Sciatic nerve (tissue), 2 donors: ENCODE measurements around the gene EPM2A. TPM values are rescaled to one million over a fixed set of nuclear protein-coding genes. Genes with fewer than 3 reads are reported as not detected.

Experiments
- ATAC-seq: fragments of 200-7000 bp; cut with Tn5 transposase; one replicate; pipeline ENCODE4 v1.9.1; 2020; ENCODE audit warnings: mild to moderate bottlenecking, moderate library complexity
- DNase-seq: peaks from one replicate; pipeline ENCODE4 v3.0.0-alpha.2; 2020; ENCODE audit warnings: low spot score
- intact Hi-C: fragments of 100-400 bp; cut with DNase I; formaldehyde crosslinking; loops from one replicate; pipeline ENCODE4 v1.14.2; 2022
- total RNA-seq: library from RNA; stranded (reverse); fragmentation: NEBNext Ultra II Directional; extraction: Animal tissue kit (Norgen Biotek cat#: 25700); gene quantifications from one replicate; pipeline ENCODE4 v1.2.1, GENCODE V29; 2021
- donor health status: DM: no; HTN: no; CAD: no.
- donor health status: DM: no; HTN: no; CAD: no.

The EPM2A gene
- total RNA-seq, 1 donor from 2014 or later, result 19.5 TPM

DNA sequence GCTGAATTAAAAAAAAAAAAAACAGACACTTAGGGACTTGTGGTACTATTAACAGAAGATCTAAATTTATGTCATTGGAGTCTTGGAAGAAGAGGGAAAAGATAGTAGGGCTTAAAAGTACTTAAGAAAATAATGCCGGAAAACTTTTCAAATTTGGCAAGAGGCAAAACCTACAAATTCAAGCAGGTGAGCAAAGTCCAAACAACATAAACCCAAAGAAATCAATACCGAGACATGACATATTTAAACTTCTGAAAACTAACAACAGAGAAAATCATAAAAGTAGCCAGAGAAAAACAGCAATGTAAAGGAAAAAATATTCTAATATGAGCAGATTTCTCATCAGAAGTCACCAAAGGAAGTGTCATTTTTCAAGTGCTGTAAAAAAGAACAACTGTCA lies 44.4 kb downstream of the EPM2A start:
- DNase-seq (no peak), ATAC-seq (no peak)
- intact Hi-C loops, result no loop called here

DNA sequence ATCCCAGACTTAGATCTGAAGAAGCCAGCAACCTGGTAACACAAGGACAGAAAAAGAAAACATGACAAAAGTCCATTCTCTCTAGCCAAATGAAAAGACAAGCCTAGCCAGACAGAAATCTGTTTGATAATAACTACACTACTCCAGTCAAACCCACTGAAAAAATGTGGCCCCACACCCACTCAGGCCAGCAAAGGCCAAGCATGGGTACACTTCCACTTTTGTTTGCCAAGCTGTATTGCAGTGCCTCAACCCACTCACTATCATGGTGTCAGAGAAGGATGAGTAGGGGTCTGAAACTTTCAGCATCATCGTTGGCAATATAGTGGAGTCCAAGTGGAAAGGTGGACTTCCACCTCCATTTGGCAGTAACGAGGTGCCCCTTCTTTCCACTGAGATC lies 45.8 kb downstream of the EPM2A start:
- no peak for ATAC-seq
- DNase-seq, result no peak
- intact Hi-C loops, result no loop called here

DNA sequence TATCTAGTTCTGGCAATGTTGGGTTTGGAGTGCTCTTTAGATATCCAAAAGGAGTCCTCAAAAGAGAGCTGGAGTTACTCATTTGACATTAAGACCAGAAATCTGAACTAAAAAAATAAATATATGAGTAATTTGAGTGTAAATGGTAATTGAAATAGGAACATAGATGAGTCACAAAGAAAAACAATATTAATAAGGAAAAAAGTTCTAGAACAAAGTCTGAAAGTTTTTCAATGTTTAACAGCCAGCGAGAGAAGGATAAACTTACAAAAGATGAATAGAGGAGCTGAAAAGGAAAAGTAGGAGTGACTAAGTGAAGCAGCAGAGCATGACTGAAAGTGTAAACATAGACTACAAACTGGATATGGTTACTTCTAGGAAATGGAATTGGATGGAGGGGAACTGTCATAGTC lies 46.8 kb downstream of the EPM2A start:
- ATAC-seq (no peak), DNase-seq (no peak)
- intact Hi-C loops, result no loop called here

DNA sequence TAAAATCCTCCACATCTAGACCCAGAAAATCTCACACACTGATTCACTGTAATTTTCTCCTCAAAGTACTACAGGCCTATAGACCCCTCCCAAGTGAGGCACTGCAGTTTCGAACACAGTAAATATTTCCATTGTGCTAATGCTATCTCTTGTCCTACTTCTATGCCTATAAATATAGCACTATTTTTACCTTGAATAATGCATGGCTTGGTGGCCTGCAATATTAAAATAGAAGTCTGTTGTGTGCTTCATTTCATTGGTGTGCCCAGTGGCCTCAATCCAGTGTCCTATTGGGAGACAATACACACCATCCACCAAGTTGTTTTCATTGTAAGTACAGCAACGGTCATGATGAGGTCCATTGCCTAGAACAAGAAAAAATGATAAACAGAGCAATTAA lies 49.4 kb downstream of the EPM2A start:
- intact Hi-C loops, result no loop called here
- ATAC-seq, result no peak
- no peak for DNase-seq

DNA sequence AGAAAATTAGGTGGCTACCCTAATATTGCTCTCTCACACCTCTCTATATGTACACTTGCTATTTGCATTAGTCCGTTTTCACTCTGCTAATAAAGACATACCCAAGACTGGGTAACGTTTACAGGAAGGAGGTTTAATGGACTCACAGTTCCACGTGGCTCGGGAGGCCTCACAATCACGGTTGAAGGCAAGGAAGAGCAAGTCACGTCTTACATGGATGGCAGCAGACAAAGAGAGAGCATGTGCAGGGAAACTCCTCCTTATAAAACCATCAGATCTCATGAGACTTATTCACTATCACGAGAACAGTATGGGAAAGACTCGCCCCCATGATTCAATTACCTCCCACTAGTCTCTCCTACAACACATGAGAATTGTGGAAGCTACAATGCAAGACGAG lies 53.4 kb downstream of the EPM2A start:
- ATAC-seq (no peak), DNase-seq (no peak)
- intact Hi-C loops, result no loop called here

DNA sequence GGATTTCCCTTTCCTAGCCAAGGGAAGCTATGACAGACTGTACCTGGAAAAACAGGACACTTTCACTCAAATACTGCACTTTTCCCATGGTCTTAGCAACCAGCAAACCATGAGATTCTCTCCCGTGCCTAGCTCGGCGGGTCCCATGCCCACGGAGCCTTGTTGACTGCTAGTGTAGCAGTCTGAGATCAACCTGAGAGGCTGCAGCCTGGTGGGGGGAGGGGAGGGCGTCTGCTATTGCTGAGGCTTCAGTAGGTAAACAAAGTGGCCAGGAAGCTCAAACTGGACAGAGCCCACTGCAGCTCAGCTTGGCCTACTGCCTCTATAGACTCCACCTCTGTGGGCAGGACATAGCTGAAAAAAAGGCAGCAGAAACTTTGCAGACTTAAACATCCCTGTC lies 61.8 kb downstream of the EPM2A start:
- intact Hi-C loops, result no loop called here
- DNase-seq (no peak), ATAC-seq (no peak)

DNA sequence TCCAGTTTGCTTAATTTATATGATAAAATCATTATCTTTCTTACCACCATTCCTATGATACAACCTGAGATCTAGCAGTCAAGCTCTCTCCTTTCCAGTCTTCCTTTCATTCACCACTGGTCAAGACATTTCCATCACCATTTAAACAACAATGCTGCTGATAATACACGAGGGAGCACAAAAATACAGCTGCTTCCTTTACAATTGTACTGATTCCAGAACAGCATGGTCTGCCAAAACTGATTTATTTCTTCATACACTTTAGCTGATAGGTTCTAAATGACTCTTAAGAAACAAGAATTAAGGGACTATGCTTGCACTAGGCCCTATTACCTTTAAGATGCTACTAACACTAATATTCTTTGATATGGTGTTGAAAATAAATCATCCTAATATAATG lies 65.0 kb downstream of the EPM2A start:
- ATAC-seq (no peak), DNase-seq (no peak)
- intact Hi-C loops, result no loop called here

DNA sequence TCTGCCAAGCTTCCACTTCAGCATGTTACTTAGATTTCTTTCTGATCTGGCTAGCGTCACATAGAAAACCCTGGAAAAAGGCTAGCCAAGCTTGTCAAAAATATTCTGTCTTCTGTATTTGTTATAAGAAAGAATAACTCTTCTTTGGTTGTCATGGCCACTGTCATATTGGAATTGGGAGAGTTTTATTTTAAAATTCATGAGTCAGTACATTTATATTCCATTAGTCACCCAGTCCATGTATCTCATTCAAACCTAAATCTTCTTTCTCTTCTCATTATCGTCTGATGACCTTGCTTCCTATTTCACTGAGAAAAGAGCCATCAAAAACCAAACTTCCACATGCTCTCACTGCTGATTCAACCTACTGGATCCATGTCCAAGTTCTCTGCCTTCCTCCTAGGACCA lies 65.7 kb downstream of the EPM2A start:
- no peak for DNase-seq
- intact Hi-C loops, result no loop called here
- no peak for ATAC-seq

DNA sequence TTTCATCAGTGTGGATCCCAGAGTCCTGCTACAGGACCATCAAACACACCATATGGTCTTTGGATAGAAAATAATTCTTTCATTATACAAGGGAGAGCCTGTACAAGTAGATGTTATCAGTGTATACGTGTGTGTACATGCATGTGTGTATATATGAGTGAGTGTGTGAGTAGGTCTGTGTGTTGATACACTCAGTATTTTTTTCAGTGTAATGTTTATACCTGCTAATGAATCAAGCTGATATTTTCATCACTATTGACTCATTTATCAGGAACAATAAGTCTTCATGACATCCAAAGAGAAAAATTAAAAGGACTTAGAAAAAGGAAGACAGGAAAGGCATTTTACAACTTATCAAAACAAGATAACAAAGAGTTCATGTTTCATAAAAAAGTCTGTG lies 66.5 kb downstream of the EPM2A start:
- ATAC-seq (no peak), DNase-seq (no peak)
- intact Hi-C loops, result no loop called here

DNA sequence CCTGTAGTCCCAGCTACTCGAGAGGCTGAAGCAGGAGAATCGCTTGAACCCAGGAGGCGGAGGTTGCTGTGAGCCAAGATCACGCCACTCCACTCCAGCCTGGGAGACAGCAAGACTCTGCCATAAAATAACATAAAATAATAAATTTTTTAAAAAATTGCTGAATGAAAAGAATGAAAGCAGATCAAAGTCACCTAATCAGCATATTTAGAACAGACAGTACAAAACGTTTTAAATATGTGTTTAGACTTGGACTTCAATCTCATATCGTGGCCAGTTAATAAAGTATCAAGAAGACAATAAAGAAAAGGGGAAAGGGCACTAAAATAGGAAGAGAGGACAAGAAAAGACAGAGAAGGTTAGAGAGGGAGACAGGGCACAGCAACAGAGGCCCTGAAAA lies 74.6 kb downstream of the EPM2A start:
- DNase-seq (no peak), ATAC-seq (no peak)
- intact Hi-C loops, result no loop called here

DNA sequence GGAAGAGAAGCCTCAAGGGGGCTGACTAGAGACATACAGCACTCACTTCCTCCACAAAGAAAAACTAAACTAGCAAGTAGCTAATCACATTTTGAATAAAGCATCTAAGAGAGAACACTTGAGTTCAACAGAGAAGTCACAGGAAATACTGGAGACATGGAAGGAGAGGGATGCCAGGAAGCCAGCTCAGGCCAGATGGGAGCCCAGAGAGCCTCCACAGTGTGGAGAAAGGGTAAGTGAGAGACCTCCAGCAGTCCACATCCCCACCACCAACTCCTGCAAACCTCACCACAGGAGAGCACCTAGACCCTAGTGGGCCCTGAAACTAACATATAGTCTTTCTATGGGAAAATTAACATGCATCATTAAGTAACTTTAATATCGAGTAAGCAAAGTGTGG lies 79.2 kb downstream of the EPM2A start:
- ATAC-seq, result no peak
- DNase-seq, result no peak
- intact Hi-C loops, result no loop called here

DNA sequence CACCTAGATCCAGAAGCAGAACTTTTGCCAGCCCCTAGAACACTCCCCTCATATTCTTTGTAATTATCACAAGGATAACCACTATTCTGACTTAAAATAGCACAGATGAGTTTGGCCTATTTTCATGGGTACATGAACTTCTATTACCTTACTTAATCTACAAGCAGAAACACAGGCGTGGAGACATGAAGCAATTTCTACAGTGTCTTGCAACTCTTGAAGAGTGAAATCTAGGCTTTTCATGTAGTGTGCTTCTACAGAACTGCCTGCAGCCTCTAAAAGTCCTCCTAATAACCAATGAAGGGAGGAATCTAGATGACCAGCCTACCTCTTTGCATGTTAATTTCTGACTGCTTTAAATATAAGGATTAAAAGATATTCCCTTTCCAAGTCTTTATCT lies 82.7 kb downstream of the EPM2A start:
- ATAC-seq (no peak), DNase-seq (no peak)
- intact Hi-C loops, result no loop called here

DNA sequence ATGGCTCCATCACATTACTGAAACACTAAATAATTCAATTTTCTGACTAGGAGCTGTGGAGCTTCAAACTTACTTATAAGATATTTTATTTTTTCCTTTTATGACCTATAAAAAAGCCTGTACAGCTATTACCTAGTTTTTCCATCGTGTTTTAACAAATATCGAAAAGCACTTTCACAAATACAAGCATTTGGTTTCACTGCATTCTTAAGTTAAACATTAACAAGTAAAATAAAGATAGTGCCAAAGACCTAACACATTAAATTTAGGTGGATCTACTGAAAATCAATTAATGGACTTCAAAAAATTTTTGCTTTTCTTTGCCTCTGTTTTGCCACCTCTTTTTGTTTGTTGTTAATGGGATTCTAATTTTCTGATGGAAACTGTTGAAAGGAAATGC lies 83.3 kb downstream of the EPM2A start:
- intact Hi-C loops, result no loop called here
- no peak for ATAC-seq
- no peak for DNase-seq

DNA sequence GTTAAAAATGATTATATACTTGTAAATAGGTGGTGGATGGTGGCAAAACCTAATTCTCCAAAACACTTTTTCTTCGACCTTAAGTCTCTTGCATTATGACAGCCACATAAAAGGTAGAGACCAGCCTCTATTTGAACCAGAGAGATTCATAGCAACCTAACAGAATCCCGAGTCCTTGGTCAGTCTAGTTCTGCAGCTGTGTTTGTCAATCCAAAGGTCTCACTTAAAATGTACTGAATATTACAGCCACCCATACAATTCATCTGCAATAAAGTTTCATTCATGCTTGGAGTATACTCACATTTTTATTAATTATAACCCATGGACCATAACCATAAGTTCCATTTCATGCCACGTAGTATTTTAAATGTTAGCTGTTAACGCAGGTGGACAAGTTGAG lies 87.2 kb downstream of the EPM2A start:
- intact Hi-C loops, result no loop called here
- ATAC-seq (no peak), DNase-seq (no peak)

DNA sequence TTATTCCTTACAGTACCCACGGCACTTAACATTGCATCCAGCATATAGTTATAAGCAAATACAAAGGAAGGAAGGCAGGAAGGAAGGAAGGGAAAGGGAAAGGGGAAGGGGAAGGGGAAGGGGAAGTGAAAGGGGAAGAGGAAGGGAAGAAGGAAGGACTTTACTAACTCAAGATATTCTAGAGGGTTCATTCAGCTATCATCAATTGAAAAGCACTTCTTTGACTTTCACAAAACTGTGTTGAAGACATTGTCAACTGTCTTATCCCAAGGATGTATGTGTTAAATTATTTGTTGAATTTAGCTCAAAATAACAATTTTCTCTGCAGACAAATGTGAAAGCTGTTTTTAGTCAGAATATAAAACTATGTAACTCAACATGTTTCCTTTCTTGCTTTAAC lies 87.7 kb downstream of the EPM2A start:
- no peak for DNase-seq
- no peak for ATAC-seq
- intact Hi-C loops, result no loop called here

DNA sequence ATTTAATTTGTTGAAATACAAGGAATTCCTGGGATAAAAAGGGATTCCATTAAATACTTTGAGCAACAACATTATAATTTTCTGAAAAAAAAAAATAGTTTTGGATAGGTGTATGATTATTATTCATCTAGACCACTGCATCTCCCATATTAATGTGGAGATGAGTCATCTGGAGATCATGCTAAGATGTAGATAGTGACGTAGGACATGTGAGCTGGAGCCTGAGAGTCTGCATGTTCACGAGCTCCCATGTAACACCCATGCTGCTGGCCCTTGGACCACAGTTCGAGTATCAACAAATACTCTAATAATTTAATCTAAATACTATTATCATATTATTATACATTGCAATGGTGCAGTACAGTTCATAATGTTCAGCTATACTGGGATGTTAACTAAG lies 91.6 kb downstream of the EPM2A start:
- no peak for ATAC-seq
- DNase-seq, result no peak
- intact Hi-C loops, result no loop called here

DNA sequence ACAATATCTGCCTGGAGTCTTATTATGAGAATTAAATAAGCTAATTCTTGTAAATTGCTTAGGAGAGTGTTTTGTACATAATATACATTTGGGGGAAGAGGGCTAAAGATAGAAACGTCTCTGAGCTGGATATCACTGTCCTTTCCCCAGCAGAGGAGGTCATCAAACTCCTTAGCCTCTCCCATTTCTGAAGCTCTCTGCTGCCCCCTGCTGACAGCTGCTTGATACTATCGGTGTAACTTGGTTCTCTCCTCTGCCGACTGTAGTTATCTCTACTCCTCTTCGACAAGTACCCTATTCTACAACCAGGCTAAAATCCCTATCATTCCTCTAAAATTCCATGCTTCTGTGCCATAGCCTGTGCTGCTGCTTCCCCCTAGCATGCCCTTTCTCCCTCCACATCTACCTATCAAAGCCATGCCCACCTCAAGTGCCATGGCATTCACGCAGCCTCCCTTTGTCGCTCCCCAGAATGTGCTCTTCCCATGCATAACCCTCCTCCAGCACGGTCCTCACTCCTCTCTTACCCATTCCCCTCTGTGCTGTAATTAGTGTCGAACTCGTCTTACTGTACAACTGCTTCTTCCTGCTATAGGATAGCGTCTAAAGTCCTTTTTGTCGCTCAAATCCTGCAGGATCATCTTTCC lies 101.2 kb downstream of the EPM2A start:
- peak; percentile 81 for ATAC-seq
- intact Hi-C loops, result no loop called here

DNA sequence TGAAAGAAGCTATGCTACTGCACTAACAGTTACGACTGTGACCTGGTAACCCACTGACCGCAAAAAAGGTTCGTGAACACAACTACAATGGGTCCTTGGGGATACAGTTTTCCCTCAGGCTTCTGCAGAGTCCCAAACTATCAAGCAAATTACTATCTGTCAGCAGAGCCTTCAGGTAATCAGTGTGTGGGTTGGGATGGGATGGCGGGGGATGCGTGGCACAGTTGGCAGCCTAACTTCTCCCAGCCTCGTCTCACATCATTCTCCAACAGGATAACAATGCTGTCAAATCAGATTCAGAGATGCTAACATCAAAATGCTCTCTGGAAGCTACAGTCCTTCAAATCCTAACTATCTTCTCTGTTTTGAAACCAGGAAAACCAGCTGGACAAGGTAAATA lies 102.3 kb downstream of the EPM2A start:
- DNase-seq (no peak), ATAC-seq (no peak)
- intact Hi-C loops, result no loop called here

More for the DNA sequence above, 101.2 kb downstream of the EPM2A start:
- DNase-seq, result peak; percentile 94

DNA sequence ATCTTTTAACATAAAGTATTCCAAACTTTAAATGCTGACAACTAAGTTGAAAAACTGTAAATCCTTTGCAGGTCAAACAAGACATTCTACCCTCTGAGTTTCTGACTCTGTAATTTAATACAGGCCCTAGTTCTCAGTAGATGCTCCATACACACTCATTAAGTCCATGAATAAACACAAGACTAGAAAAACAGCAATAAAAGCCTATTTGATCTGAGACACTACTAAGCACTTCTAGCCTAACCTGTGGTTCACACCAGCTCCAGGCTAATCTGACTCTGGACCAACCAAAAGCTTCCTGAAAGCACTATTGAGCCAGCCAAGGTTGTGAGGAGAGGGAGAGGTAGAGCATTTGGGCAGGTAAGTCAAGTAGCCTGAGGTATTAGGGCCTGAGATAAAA lies 103.9 kb downstream of the EPM2A start:
- intact Hi-C loops, result no loop called here
- ATAC-seq, result no peak
- DNase-seq, result no peak

DNA sequence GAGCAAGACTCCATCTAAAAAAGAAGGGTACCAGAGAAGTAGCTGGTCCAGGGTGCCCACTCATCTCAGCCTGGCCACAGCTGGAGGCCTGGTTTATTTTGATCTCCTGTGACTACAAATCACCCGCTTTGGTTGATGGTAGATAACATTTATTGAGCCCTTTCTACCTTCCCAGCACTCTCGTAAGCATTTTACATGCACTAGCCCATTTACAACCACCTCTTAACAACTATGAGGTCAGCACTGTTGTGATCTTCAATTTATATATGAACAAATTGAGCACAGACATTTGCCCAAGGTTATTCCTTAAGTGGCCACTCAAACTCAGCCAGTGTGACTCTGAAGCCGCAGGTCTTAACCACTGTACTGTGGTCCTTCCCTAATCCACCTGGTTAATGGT lies 104.7 kb downstream of the EPM2A start:
- DNase-seq (no peak), ATAC-seq (no peak)
- intact Hi-C loops, result no loop called here

DNA sequence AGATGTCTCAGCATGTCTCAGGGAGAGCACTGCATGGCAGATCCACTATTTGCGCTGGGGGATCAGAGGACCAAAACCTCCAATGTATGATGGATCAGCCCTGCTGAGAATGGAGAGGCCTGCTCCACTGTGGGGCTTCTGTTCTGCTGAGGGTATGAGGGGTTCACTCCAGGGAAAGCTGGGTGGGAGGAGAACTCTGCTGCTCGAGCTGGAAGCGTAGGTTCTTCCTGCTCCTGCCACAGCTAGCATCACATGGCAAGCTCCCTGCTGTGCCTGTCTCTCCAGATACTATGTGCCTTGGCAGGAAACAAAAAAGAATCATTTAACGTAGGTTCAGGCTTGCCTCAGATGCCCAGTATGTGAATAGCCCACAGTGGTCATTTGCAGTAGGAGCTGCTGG lies 105.8 kb downstream of the EPM2A start:
- ATAC-seq (no peak), DNase-seq (no peak)
- intact Hi-C loops, result no loop called here

DNA sequence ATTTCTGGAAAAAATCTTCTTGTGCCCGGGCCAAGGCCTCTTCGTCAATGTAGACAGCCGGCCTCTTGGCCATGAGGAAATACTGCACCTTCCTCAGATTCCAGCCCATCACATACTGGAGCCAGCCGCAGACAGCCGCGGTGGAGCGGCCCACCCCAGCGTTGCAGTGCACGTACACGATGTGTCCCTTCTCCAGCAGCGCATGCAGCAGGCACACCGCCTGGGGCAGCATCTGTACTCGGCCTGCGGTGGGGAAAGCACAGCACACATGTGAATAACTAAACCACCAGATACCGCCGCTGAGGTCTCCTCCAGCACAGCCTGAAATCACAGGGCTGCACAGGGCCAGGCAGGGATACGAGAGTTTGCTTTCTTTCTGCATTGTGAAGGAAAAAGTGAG lies 107.9 kb downstream of the EPM2A start:
- ATAC-seq (no peak), DNase-seq (no peak)
- intact Hi-C loops, result no loop called here
